SK-N-SH (cell line): ENCODE data around the gene DNAH11.

Experiments used
- EP300 ChIP-seq, 2 experiments: IDR thresholded peaks; 2 replicates each; pipeline versions ENCODE4 v1.4.0 to v1.6.1; 2012; ENCODE audit warnings: borderline replicate concordance in 1 of 2, low read depth in 1 of 2, low read length in 1 of 2
- FOXJ3 ChIP-seq: sonication (generic); formaldehyde crosslinking; IDR thresholded peaks from 2 replicates; pipeline ENCODE4 v1.5.1; 2020; ENCODE audit warnings: mild to moderate bottlenecking, missing genetic modification reagents
- IRF3 ChIP-seq: fragments of 150-350 bp; IDR thresholded peaks from 2 replicates; pipeline ENCODE4 v1.6.1; 2016; ENCODE audit warnings: mild to moderate bottlenecking, low read depth, low read length
- JUND ChIP-seq: IDR thresholded peaks from 2 replicates; pipeline ENCODE4 v1.4.0; 2012
- NFIC ChIP-seq: IDR thresholded peaks from 2 replicates; pipeline ENCODE4 v1.4.0; 2012; ENCODE audit warnings: borderline replicate concordance
- NRF1 ChIP-seq: IDR thresholded peaks from 2 replicates; pipeline ENCODE4 v1.6.1; 2012; ENCODE audit warnings: low read depth, mild to moderate bottlenecking, low read length
- PBX3 ChIP-seq: IDR thresholded peaks from 2 replicates; pipeline ENCODE4; 2012
- POLR2AphosphoS5 ChIP-seq: IDR thresholded peaks from 2 replicates; pipeline ENCODE4 v1.6.1; 2012; ENCODE audit warnings: low read depth, low read length
- RAD21 ChIP-seq: IDR thresholded peaks from 2 replicates; pipeline ENCODE4 v1.6.1; 2012; ENCODE audit warnings: mild to moderate bottlenecking, low read length
- RFX5 ChIP-seq: IDR thresholded peaks from 2 replicates; pipeline ENCODE4 v1.6.1; 2012; ENCODE audit warnings: mild to moderate bottlenecking, improper control_type of control experiment, low read length
- TF ChIP-seq, protein P1 (sequence below): fragments of 200-600 bp; sonication (generic); IDR thresholded peaks from 2 replicates; pipeline ENCODE4 v1.6.1; 2017; ENCODE audit warnings: antibody characterized with exemption, mild to moderate bottlenecking, moderate library complexity
- TF ChIP-seq, protein P2 (sequence below): fragments of 150-350 bp; IDR thresholded peaks from 2 replicates; pipeline ENCODE4 v1.6.1; 2017; ENCODE audit warnings: antibody characterized with exemption, low read length, low read depth, borderline replicate concordance

DNA sequence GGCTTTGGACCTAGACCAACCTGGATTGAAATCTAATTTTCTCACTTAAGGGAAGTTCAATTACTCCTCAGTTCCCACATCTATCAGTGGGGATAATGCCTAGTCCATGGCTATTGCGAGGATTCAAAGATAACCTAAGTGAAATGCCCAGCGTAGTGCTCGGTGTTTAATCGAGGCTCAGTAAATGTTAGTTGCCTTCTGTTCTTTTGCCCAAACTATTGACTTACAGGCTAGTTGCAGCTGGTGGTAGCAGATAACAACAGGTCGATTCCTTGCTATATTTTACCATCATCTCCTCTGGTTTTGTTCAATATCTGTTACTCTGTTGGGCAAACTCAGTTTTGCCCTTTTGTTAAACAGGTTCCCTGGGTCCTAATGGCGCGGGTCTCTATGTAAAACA lies 22.8 kb downstream of the DNAH11 start:
- TF ChIP-seq, protein P1, sequence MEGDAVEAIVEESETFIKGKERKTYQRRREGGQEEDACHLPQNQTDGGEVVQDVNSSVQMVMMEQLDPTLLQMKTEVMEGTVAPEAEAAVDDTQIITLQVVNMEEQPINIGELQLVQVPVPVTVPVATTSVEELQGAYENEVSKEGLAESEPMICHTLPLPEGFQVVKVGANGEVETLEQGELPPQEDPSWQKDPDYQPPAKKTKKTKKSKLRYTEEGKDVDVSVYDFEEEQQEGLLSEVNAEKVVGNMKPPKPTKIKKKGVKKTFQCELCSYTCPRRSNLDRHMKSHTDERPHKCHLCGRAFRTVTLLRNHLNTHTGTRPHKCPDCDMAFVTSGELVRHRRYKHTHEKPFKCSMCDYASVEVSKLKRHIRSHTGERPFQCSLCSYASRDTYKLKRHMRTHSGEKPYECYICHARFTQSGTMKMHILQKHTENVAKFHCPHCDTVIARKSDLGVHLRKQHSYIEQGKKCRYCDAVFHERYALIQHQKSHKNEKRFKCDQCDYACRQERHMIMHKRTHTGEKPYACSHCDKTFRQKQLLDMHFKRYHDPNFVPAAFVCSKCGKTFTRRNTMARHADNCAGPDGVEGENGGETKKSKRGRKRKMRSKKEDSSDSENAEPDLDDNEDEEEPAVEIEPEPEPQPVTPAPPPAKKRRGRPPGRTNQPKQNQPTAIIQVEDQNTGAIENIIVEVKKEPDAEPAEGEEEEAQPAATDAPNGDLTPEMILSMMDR: no peak
- no peak for TF ChIP-seq RFX5
- no peak for TF ChIP-seq EP300 (IDR thresholded peaks at IDR 0.05; ENCODE audit: borderline replicate concordance in 1 of 2, low read depth in 1 of 2, low read length in 1 of 2)
- TF ChIP-seq IRF3: no peak
- TF ChIP-seq POLR2AphosphoS5: no peak
- no peak for TF ChIP-seq RAD21
- TF ChIP-seq, protein P2, sequence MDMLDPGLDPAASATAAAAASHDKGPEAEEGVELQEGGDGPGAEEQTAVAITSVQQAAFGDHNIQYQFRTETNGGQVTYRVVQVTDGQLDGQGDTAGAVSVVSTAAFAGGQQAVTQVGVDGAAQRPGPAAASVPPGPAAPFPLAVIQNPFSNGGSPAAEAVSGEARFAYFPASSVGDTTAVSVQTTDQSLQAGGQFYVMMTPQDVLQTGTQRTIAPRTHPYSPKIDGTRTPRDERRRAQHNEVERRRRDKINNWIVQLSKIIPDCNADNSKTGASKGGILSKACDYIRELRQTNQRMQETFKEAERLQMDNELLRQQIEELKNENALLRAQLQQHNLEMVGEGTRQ: no peak
- no peak for TF ChIP-seq FOXJ3 (CRISPR knock-in tag)
- TF ChIP-seq PBX3: no peak
- TF ChIP-seq NFIC: no peak
- no peak for TF ChIP-seq JUND
- TF ChIP-seq NRF1: no peak
